Lung (tissue), 12 donors: ENCODE results near the gene GRIA2. TPM values are rescaled to one million over a fixed set of nuclear protein-coding genes. Genes with fewer than 3 reads are reported as not detected.

Experiments
- ATAC-seq: fragments of 200-7000 bp; cut with Tn5 transposase; one replicate; pipeline ENCODE4 v1.9.1; 2020; ENCODE audit warnings: moderate number of reproducible peaks; ENCODE audit not compliant: insufficient read depth, low FRiP score
- DNase-seq, 3 donors: peaks; one replicate each; pipeline ENCODE4 v3.0.0-alpha.2; 2013 to 2017
- H3K27ac ChIP-seq, 2 donors: one replicate each; pipeline ENCODE4 v1.5.1; 2013; ENCODE audit warnings: mild to moderate bottlenecking in 2 of 2, moderate library complexity in 2 of 2, control low read depth in 1 of 2, inconsistent platforms in 1 of 2, low read depth in 1 of 2, low read length in 1 of 2
- H3K27me3 ChIP-seq, 3 donors: one replicate each; pipeline ENCODE4 v1.5.1; 2013; ENCODE audit warnings: low read length in 2 of 3; ENCODE audit not compliant: control insufficient read depth in 3 of 3, insufficient read depth in 3 of 3
- H3K36me3 ChIP-seq, 4 donors: one replicate each; pipeline ENCODE4 v1.5.1; 2013; ENCODE audit warnings: low read length in 4 of 4, mild to moderate bottlenecking in 1 of 4, moderate library complexity in 1 of 4; ENCODE audit not compliant: control insufficient read depth in 4 of 4, insufficient read depth in 4 of 4
- H3K4me1 ChIP-seq, 5 donors: one replicate each; pipeline ENCODE4 v1.5.1; 2013; ENCODE audit warnings: low read length in 5 of 5, mild to moderate bottlenecking in 2 of 5, moderate library complexity in 1 of 5; ENCODE audit not compliant: control insufficient read depth in 5 of 5, insufficient read depth in 5 of 5
- H3K4me3 ChIP-seq: one replicate; pipeline ENCODE4 v1.5.1; 2013; ENCODE audit warnings: mild to moderate bottlenecking, control low read depth, moderate library complexity
- H3K9ac ChIP-seq, 2 donors: one replicate each; pipeline ENCODE4 v1.5.1; 2013; ENCODE audit warnings: low read length in 2 of 2, control low read depth in 1 of 2; ENCODE audit not compliant: insufficient read depth in 1 of 2
- H3K9me3 ChIP-seq, 4 donors: one replicate each; pipeline ENCODE4 v1.5.1; 2013; ENCODE audit warnings: low read length in 3 of 4, mild to moderate bottlenecking in 1 of 4, moderate library complexity in 1 of 4; ENCODE audit not compliant: control insufficient read depth in 4 of 4, insufficient read depth in 3 of 4
- CTCF ChIP-seq: IDR thresholded peaks from 2 replicates; pipeline ENCODE4 v1.5.1; 2012; ENCODE audit warnings: mild to moderate bottlenecking; ENCODE audit errors: control extremely low read depth, extremely low read depth
- WGBS, 2 donors: extraction: QIAGEN DNeasy Blood & Tissue Kit; methylation state at CpG; one replicate each; pipeline ENCODE4 v1.1.7; 2013; 5-methylcytosine and 5-hydroxymethylcytosine counted together
- polyA plus RNA-seq, 2 donors: library from polyadenylated mRNA; stranded (reverse); fragments of 200-250 nt; gene quantifications; one replicate each; pipeline ENCODE4 v1.2.1, GENCODE V29; 2013
- total RNA-seq, 2 donors: library from RNA; depleted of rRNA in 1 of 2; stranded (reverse); fragments of >200 nt in 1 of 2; gene quantifications; one replicate each; pipeline ENCODE4 v1.2.1, GENCODE V29; 2014 to 2021
- donor health status: control.
- donor health status: control.
- donor health status: Bipolar disorder and iron deficiency.
- donor health status: healthy.
- donor health status: DM: yes; HTN: yes; CAD: no.

The GRIA2 gene
- total and polyA plus RNA-seq, 4 donors, result 0.02 to 5.6 (median 0.03) TPM; not detected in 1

GRCh38 chr4:157185363-157185762, 35.2 kb upstream of the GRIA2 start:
- TF ChIP-seq CTCF, result no peak
- ATAC-seq, result no peak
- H3K27ac ChIP-seq, result no peak overlapping the region
- no peaks in the 10 kb centered on the region for H3K27me3 ChIP-seq
- H3K9ac ChIP-seq, result no peak overlapping the region
- peaks cover 0 to 4% (median 0%) of the 10 kb centered on the region in 5 donors for H3K4me1 ChIP-seq
- H3K9me3 ChIP-seq, result peaks cover 0 to 2% (median 0%) of the 10 kb centered on the region in 4 donors
- H3K36me3 ChIP-seq, result no peaks in the 10 kb centered on the region
- no peak overlapping the region for H3K4me3 ChIP-seq
- peak in 2 of 3 donors; percentile 42 to 61 for DNase-seq

GRCh38 chr4:157195374-157195773, 25.2 kb upstream of the GRIA2 start:
- TF ChIP-seq CTCF, result no peak
- Histone ChIP-seq H3K27me3 (no peaks in the 10 kb centered on the region), H3K27ac (no peak overlapping the region), H3K36me3 (no peaks in the 10 kb centered on the region), H3K4me1 (no peaks in the 10 kb centered on the region), H3K4me3 (no peak overlapping the region), H3K9ac (no peak overlapping the region), H3K9me3 (no peaks in the 10 kb centered on the region)
- ATAC-seq, result no peak
- no peak for DNase-seq
- 87 to 93% methylated on average over 2 of the region's 2 CpGs for WGBS, 2 donors

- Histone ChIP-seq H3K36me3 (no peaks in the 10 kb centered on the region), H3K4me3 (no peak overlapping the region), H3K4me1 (no peaks in the 10 kb centered on the region), H3K27ac (no peak overlapping the region), H3K27me3 (no peaks in the 10 kb centered on the region), H3K9ac (no peak overlapping the region), H3K9me3 (no peaks in the 10 kb centered on the region)
- 97% methylated on average over 1 of the region's 1 CpG for WGBS, 2 donors
- TF ChIP-seq CTCF, result no peak
- ATAC-seq (no peak), DNase-seq (no peak)
Observed at GRCh38 chr4:157196046-157196445, 24.5 kb upstream of the GRIA2 start.

GRCh38 chr4:157204634-157205244, 15.8 kb upstream of the GRIA2 start:
- 76 to 78% methylated on average over 17 of the region's 17 CpGs for WGBS, 2 donors
- ATAC-seq (no peak), DNase-seq (no peak)
- no peak for TF ChIP-seq CTCF
- Histone ChIP-seq H3K36me3 (no peaks in the 10 kb centered on the region), H3K27me3 (no peaks in the 10 kb centered on the region), H3K4me1 (no peaks in the 10 kb centered on the region), H3K9me3 (peaks cover 0 to 2% (median 0%) of the 10 kb centered on the region in 4 donors), H3K9ac (no peak overlapping the region), H3K4me3 (no peak overlapping the region), H3K27ac (no peak overlapping the region)
